Stimulated activated CD8-positive, alpha-beta memory T cell treated with anti-CD3 and anti-CD28 coated beads, Interleukin-4, amount 100 ng/mL, for 24 hours (primary cell): ENCODE results near the gene CREB3L1.
"Not testable (repeated sequence)": the region's sequence is repeated elsewhere in the genome, so short reads cannot be mapped to it uniquely, and the experiment has no call there.

ENCODE experiments used
- DNase-seq: peaks from one replicate; pipeline ENCODE4 v3.0.0-alpha.2; 2020; ENCODE audit warnings: low read depth

CREB3L1 gene

GRCh38 chr11:46296528-46297448 is 19.3 kb downstream of the CREB3L1 start:
- no peak for DNase-seq

GRCh38 chr11:46298699-46299433 is 21.4 kb downstream of the CREB3L1 start:
- no peak for DNase-seq

- DNase-seq = no peak
Measured at GRCh38 chr11:46299451-46299961, 22.0 kb downstream of the CREB3L1 start.

- no peak for DNase-seq
Measured at GRCh38 chr11:46300270-46300669, 22.8 kb downstream of the CREB3L1 start.

GRCh38 chr11:46302866-46303265 is 25.4 kb downstream of the CREB3L1 start:
- no peak for DNase-seq

- DNase-seq = not testable (repeated sequence)
Measured at GRCh38 chr11:46304036-46304435, 26.6 kb downstream of the CREB3L1 start.

- no peak for DNase-seq
Measured at GRCh38 chr11:46304605-46305179, 27.2 kb downstream of the CREB3L1 start.

GRCh38 chr11:46305295-46305694 is 27.8 kb downstream of the CREB3L1 start:
- no peak for DNase-seq

- no peak for DNase-seq
Measured at GRCh38 chr11:46306296-46306853, 28.9 kb downstream of the CREB3L1 start.

- DNase-seq = no peak
Measured at GRCh38 chr11:46307369-46307768, 29.9 kb downstream of the CREB3L1 start.

- no peak for DNase-seq
Measured at GRCh38 chr11:46307785-46308341, 30.4 kb downstream of the CREB3L1 start.

GRCh38 chr11:46308631-46309419 is 31.4 kb downstream of the CREB3L1 start:
- DNase-seq = peak; percentile 56

- no peak for DNase-seq
Measured at GRCh38 chr11:46309814-46310259, 32.4 kb downstream of the CREB3L1 start.

GRCh38 chr11:46315033-46315738 is 37.7 kb downstream of the CREB3L1 start:
- DNase-seq = peak; percentile 60

GRCh38 chr11:46315783-46316563 is 38.5 kb downstream of the CREB3L1 start:
- DNase-seq = no peak

- DNase-seq = no peak
Measured at GRCh38 chr11:46319074-46319453, 41.6 kb downstream of the CREB3L1 start.

GRCh38 chr11:46321757-46322156 is 44.3 kb downstream of the CREB3L1 start:
- no peak for DNase-seq

GRCh38 chr11:46322759-46323158 is 45.3 kb downstream of the CREB3L1 start:
- DNase-seq = no peak

GRCh38 chr11:46326813-46327416 is 49.5 kb downstream of the CREB3L1 start:
- no peak for DNase-seq
